ENCODE measurements around the gene SULT6B1. TPM values are rescaled to one million over a fixed set of nuclear protein-coding genes. Genes with fewer than 3 reads are reported as not detected.
"Not testable (repeated sequence)": the region's sequence is repeated elsewhere in the genome, so short reads cannot be mapped to it uniquely, and the experiment has no call there.

SULT6B1 gene
- total RNA-seq, 1 experiment from 2014 or later, result not detected

GRCh38 chr2:37205689-37206341 lies 17.3 kb upstream of the SULT6B1 start:
- peak; percentile 34 for DNase-seq
- peaks cover 29% of the 10 kb centered on the region for H3K36me3 ChIP-seq (replicated peaks; ENCODE audit: control insufficient read depth, insufficient read depth, low read length)
- H3K4me3 ChIP-seq (ENCODE audit: insufficient read depth, low read depth, low read length), result no peak overlapping the region
- no peaks in the 10 kb centered on the region for H3K27me3 ChIP-seq (ENCODE audit: control insufficient read depth, insufficient read depth, low read length)

- H3K27me3 ChIP-seq (ENCODE audit: control insufficient read depth, insufficient read depth, low read length); H3K4me3 ChIP-seq (ENCODE audit: insufficient read depth, low read depth, low read length); DNase-seq: not testable (repeated sequence)
- peaks cover 28% of the 10 kb centered on the region for H3K36me3 ChIP-seq (replicated peaks; ENCODE audit: control insufficient read depth, insufficient read depth, low read length)
Observed at GRCh38 chr2:37205071-37205661, 16.7 kb upstream of the SULT6B1 start.

GRCh38 chr2:37203708-37204107 lies 15.2 kb upstream of the SULT6B1 start:
- Histone ChIP-seq H3K27me3 (ENCODE audit: control insufficient read depth, insufficient read depth, low read length) (no peaks in the 10 kb centered on the region), H3K4me3 (ENCODE audit: insufficient read depth, low read depth, low read length) (no peak overlapping the region), H3K36me3 (replicated peaks; ENCODE audit: control insufficient read depth, insufficient read depth, low read length) (peaks cover 22% of the 10 kb centered on the region)
- no peak for DNase-seq

- peaks cover 21% of the 10 kb centered on the region for H3K36me3 ChIP-seq (replicated peaks; ENCODE audit: control insufficient read depth, insufficient read depth, low read length)
Observed at GRCh38 chr2:37201766-37202165, 13.3 kb upstream of the SULT6B1 start.

GRCh38 chr2:37201208-37201607 lies 12.7 kb upstream of the SULT6B1 start:
- H3K36me3 ChIP-seq (replicated peaks; ENCODE audit: control insufficient read depth, insufficient read depth, low read length), result peaks cover 21% of the 10 kb centered on the region
- no peak for DNase-seq
- no peaks in the 10 kb centered on the region for H3K27me3 ChIP-seq (ENCODE audit: control insufficient read depth, insufficient read depth, low read length)
- H3K4me3 ChIP-seq (ENCODE audit: insufficient read depth, low read depth, low read length), result no peak overlapping the region

More at GRCh38 chr2:37201766-37202165, 13.3 kb upstream of the SULT6B1 start:
- DNase-seq, result no peak
- no peak overlapping the region for H3K4me3 ChIP-seq (ENCODE audit: insufficient read depth, low read depth, low read length)
- no peaks in the 10 kb centered on the region for H3K27me3 ChIP-seq (ENCODE audit: control insufficient read depth, insufficient read depth, low read length)

GRCh38 chr2:37198681-37199065 lies 10.2 kb upstream of the SULT6B1 start:
- DNase-seq, result no peak
- no peak overlapping the region for H3K4me3 ChIP-seq (ENCODE audit: insufficient read depth, low read depth, low read length)
- H3K36me3 ChIP-seq (replicated peaks; ENCODE audit: control insufficient read depth, insufficient read depth, low read length), result peaks cover 18% of the 10 kb centered on the region
- H3K27me3 ChIP-seq (ENCODE audit: control insufficient read depth, insufficient read depth, low read length), result no peaks in the 10 kb centered on the region

GRCh38 chr2:37196320-37197195 lies 8.1 kb upstream of the SULT6B1 start, which contains the start of gene CEBPZOS:
TSS of gene CEBPZOS (plus strand) at chr2:37196496. CDS start at chr2:37199705, 3,209 bp downstream.
- no peaks in the 10 kb centered on the region for H3K27me3 ChIP-seq (ENCODE audit: control insufficient read depth, insufficient read depth, low read length)
- H3K36me3 ChIP-seq (replicated peaks; ENCODE audit: control insufficient read depth, insufficient read depth, low read length), result peaks cover 4% of the 10 kb centered on the region
- peak within 1 kb of the TSS; percentile 99 for H3K4me3 ChIP-seq (ENCODE audit: insufficient read depth, low read depth, low read length)
- DNase-seq, result peak; percentile 78

- peak overlapping the region; percentile 99 for H3K4me3 ChIP-seq (ENCODE audit: insufficient read depth, low read depth, low read length)
- not testable (repeated sequence) for DNase-seq; H3K27me3 ChIP-seq (ENCODE audit: control insufficient read depth, insufficient read depth, low read length); H3K36me3 ChIP-seq (replicated peaks; ENCODE audit: control insufficient read depth, insufficient read depth, low read length)
Observed at GRCh38 chr2:37195862-37196319, 7.4 kb upstream of the SULT6B1 start.

- no peaks in the 10 kb centered on the region for H3K36me3 ChIP-seq (replicated peaks; ENCODE audit: control insufficient read depth, insufficient read depth, low read length)
- DNase-seq, result no peak
- H3K4me3 ChIP-seq (ENCODE audit: insufficient read depth, low read depth, low read length), result no peak overlapping the region
- no peaks in the 10 kb centered on the region for H3K27me3 ChIP-seq (ENCODE audit: control insufficient read depth, insufficient read depth, low read length)
Observed at GRCh38 chr2:37192551-37192950, 4.1 kb upstream of the SULT6B1 start.

- peak; percentile 51 for DNase-seq
- Histone ChIP-seq H3K27me3 (ENCODE audit: control insufficient read depth, insufficient read depth, low read length) (no peaks in the 10 kb centered on the region), H3K4me3 (ENCODE audit: insufficient read depth, low read depth, low read length) (no peak overlapping the region), H3K36me3 (replicated peaks; ENCODE audit: control insufficient read depth, insufficient read depth, low read length) (no peaks in the 10 kb centered on the region)
Observed at GRCh38 chr2:37191747-37192146, 3.3 kb upstream of the SULT6B1 start.

GRCh38 chr2:37191253-37191652 lies 2.8 kb upstream of the SULT6B1 start:
- H3K36me3 ChIP-seq (replicated peaks; ENCODE audit: control insufficient read depth, insufficient read depth, low read length), result no peaks in the 10 kb centered on the region
- no peak overlapping the region for H3K4me3 ChIP-seq (ENCODE audit: insufficient read depth, low read depth, low read length)
- H3K27me3 ChIP-seq (ENCODE audit: control insufficient read depth, insufficient read depth, low read length), result no peaks in the 10 kb centered on the region
- DNase-seq, result no peak

GRCh38 chr2:37190290-37190689 lies 1.8 kb upstream of the SULT6B1 start:
- no peak for DNase-seq
- Histone ChIP-seq H3K27me3 (ENCODE audit: control insufficient read depth, insufficient read depth, low read length) (no peaks in the 10 kb centered on the region), H3K36me3 (replicated peaks; ENCODE audit: control insufficient read depth, insufficient read depth, low read length) (no peaks in the 10 kb centered on the region), H3K4me3 (ENCODE audit: insufficient read depth, low read depth, low read length) (no peak overlapping the region)

GRCh38 chr2:37189452-37190153 lies 1.1 kb upstream of the SULT6B1 start:
- Histone ChIP-seq H3K4me3 (ENCODE audit: insufficient read depth, low read depth, low read length) (no peak overlapping the region), H3K27me3 (ENCODE audit: control insufficient read depth, insufficient read depth, low read length) (no peaks in the 10 kb centered on the region), H3K36me3 (replicated peaks; ENCODE audit: control insufficient read depth, insufficient read depth, low read length) (no peaks in the 10 kb centered on the region)
- DNase-seq, result peak; percentile 60

Measured in H7 (cell line).